ENCODE results near the gene FAM240A. TPM values are rescaled to one million over a fixed set of nuclear protein-coding genes. Genes with fewer than 3 reads are reported as not detected.

The FAM240A gene
- total RNA-seq, 1 experiment from 2014 or later: not detected

DNA sequence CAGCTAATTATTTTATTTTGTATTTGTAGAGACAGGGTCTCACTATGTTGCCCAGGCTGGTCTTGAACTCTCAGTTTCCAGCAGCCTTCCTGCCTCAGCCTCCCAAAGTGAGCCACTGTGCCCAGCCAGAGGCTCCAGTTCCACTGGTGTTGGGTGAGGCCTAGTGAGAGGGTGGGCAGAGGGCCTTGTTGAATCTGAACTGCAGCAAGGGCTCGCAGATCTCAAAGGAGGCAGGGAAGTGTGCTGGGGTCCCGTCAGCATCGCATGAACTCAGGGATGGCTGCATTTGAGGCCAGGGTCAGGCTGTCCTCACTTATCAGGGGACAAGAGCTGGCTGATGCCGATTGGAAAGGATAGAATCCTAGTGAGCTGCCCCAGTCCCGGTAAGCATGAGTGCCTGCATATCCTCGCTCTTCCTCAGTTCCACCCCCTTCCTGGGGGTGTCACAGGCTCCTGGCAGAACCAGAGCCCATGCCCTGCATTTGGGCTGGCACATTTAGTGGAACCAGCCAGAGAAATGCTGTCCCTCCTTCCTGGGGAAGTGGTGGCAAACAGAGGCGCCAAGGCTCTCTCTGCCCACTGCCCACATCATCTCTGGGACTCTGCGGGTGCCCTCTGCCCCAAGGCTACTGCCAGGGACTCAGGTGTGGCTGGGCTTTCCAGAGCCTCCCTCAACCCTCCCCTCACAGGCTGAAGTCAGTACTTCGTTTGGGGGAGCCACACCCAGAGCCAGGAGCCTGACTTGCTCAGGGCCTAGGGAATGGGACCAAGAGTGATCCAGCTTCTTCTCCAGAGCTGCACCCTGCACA is 57.1 kb downstream of the FAM240A start:
- no peaks in the 10 kb centered on the region for H3K9me2 ChIP-seq (ENCODE audit: insufficient read depth)

More for the DNA sequence above, 57.1 kb downstream of the FAM240A start:
- no peaks in the 10 kb centered on the region for H3K9me3 ChIP-seq (ENCODE audit: control insufficient read depth in 1 of 2, insufficient read depth in 1 of 2, low read depth in 1 of 2, low read length in 2 of 2)
- H3K4me3 ChIP-seq (replicated peaks in 1 of 2; ENCODE audit: low read depth in 1 of 2, low read length in 2 of 2): no peak overlapping the region
- no TSS peak for BruUV-seq (replicated peaks)
- H3K36me3 ChIP-seq (ENCODE audit: control insufficient read depth in 1 of 2, insufficient read depth in 2 of 2, low read length in 2 of 2): no peaks in the 10 kb centered on the region
- no peak overlapping the region for H2AFZ ChIP-seq (ENCODE audit: low read depth, low read length, poor library complexity, severe bottlenecking)
- no peak overlapping the region for H3K4me2 ChIP-seq (ENCODE audit: low read length)
- POLR2A ChIA-PET: no interaction called here
- TF ChIP-seq POLR2A (IDR thresholded peaks at IDR 0.05; ENCODE audit: borderline replicate concordance, extremely low read depth, insufficient read depth, insufficient read length): no peak
- TF ChIP-seq, protein P1, sequence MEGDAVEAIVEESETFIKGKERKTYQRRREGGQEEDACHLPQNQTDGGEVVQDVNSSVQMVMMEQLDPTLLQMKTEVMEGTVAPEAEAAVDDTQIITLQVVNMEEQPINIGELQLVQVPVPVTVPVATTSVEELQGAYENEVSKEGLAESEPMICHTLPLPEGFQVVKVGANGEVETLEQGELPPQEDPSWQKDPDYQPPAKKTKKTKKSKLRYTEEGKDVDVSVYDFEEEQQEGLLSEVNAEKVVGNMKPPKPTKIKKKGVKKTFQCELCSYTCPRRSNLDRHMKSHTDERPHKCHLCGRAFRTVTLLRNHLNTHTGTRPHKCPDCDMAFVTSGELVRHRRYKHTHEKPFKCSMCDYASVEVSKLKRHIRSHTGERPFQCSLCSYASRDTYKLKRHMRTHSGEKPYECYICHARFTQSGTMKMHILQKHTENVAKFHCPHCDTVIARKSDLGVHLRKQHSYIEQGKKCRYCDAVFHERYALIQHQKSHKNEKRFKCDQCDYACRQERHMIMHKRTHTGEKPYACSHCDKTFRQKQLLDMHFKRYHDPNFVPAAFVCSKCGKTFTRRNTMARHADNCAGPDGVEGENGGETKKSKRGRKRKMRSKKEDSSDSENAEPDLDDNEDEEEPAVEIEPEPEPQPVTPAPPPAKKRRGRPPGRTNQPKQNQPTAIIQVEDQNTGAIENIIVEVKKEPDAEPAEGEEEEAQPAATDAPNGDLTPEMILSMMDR (IDR thresholded peaks at IDR 0.05 in 2 of 3, conservative IDR thresholded peaks at IDR 0.05 in 1 of 3; ENCODE audit: borderline replicate concordance in 1 of 3, insufficient read depth in 1 of 3, low read depth in 2 of 3, low read length in 2 of 3): no peak
- TF ChIP-seq, protein P2, sequence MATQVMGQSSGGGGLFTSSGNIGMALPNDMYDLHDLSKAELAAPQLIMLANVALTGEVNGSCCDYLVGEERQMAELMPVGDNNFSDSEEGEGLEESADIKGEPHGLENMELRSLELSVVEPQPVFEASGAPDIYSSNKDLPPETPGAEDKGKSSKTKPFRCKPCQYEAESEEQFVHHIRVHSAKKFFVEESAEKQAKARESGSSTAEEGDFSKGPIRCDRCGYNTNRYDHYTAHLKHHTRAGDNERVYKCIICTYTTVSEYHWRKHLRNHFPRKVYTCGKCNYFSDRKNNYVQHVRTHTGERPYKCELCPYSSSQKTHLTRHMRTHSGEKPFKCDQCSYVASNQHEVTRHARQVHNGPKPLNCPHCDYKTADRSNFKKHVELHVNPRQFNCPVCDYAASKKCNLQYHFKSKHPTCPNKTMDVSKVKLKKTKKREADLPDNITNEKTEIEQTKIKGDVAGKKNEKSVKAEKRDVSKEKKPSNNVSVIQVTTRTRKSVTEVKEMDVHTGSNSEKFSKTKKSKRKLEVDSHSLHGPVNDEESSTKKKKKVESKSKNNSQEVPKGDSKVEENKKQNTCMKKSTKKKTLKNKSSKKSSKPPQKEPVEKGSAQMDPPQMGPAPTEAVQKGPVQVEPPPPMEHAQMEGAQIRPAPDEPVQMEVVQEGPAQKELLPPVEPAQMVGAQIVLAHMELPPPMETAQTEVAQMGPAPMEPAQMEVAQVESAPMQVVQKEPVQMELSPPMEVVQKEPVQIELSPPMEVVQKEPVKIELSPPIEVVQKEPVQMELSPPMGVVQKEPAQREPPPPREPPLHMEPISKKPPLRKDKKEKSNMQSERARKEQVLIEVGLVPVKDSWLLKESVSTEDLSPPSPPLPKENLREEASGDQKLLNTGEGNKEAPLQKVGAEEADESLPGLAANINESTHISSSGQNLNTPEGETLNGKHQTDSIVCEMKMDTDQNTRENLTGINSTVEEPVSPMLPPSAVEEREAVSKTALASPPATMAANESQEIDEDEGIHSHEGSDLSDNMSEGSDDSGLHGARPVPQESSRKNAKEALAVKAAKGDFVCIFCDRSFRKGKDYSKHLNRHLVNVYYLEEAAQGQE (IDR thresholded peaks at IDR 0.05; ENCODE audit: low read depth): no peak
- no peak for TF ChIP-seq EZH2phosphoT487 (IDR thresholded peaks at IDR 0.05; ENCODE audit: borderline replicate concordance)
- no peak for TF ChIP-seq ZNF274 (IDR thresholded peaks at IDR 0.05; ENCODE audit: low read depth, low read length)
- CTCF ChIA-PET: no interaction called here
- DNase-seq (ENCODE audit: low read depth, low spot score) (no peak), ATAC-seq (no peak)
- RAD21 ChIA-PET (ENCODE audit: low non-redundant PET in 1 of 2, low total read pairs in 2 of 2, uncharacterized antibody in 2 of 2, unreplicated experiment in 2 of 2): no interaction called here
- no peak overlapping the region for H3K27ac ChIP-seq (ENCODE audit: low read depth, low read length)
- H3K27me3 ChIP-seq (ENCODE audit: insufficient read depth, low read length): no peaks in the 10 kb centered on the region
- intact Hi-C loops (cut with micrococcal nuclease): no loop called here
- no peaks in the 10 kb centered on the region for H3K4me1 ChIP-seq (ENCODE audit: control insufficient read depth in 1 of 2, insufficient read depth in 2 of 2, low read length in 2 of 2)
- no peaks in the 10 kb centered on the region for H3K79me2 ChIP-seq (ENCODE audit: insufficient read depth, low read length)
- no peak overlapping the region for H3K9ac ChIP-seq (ENCODE audit: low read length)
- H4K20me1 ChIP-seq (ENCODE audit: insufficient read depth): no peaks in the 10 kb centered on the region
